T-helper 17 cell (primary cell): ENCODE results near the gene PLA2G4D. TPM values are rescaled to one million over a fixed set of nuclear protein-coding genes. Genes with fewer than 3 reads are reported as not detected.

Source experiments
- ATAC-seq: fragments of 150-1000 bp; cut with Tn5 transposase; 2 replicates; pipeline ENCODE4 v1.10.0; 2021; ENCODE audit warnings: mild to moderate bottlenecking, moderate library complexity
- DNase-seq, 3 donors: peaks; one replicate each; pipeline versions ENCODE4 v3.0.0 to v3.0.0-alpha.2; 2020 to 2021
- H3K9me3 ChIP-seq: one replicate; pipeline ENCODE4 v1.7.0; 2013; ENCODE audit warnings: low read length, mild to moderate bottlenecking; ENCODE audit not compliant: control insufficient read depth, poor library complexity, severe bottlenecking
- H3K27ac Mint-ChIP-seq: one replicate; pipeline ENCODE4 v1.8.0; 2022; ENCODE audit warnings: mild to moderate bottlenecking, moderate library complexity, mixed read lengths
- H3K27me3 Mint-ChIP-seq: one replicate; pipeline ENCODE4 v1.8.0; 2022; ENCODE audit warnings: mixed read lengths
- H3K36me3 Mint-ChIP-seq: one replicate; pipeline ENCODE4 v1.8.0; 2022; ENCODE audit warnings: low read depth, mixed read lengths
- H3K4me1 Mint-ChIP-seq: one replicate; pipeline ENCODE4 v1.8.0; 2022; ENCODE audit warnings: mild to moderate bottlenecking, mixed read lengths
- H3K4me3 Mint-ChIP-seq: one replicate; pipeline ENCODE4 v1.8.0; 2022; ENCODE audit warnings: mild to moderate bottlenecking, moderate library complexity, mixed read lengths
- total RNA-seq, 4 donors: library from RNA in 2 of 4; stranded (reverse) in 2 of 4; gene quantifications; one replicate each; pipeline ENCODE4 v1.2.3 and lab custom pipeline; 2022 to 2026

PLA2G4D gene
- total RNA-seq, 2 donors from 2014 or later, result not detected

GRCh38 chr15:42070279-42070975 lies 23.9 kb downstream of the PLA2G4D start:
- Mint-ChIP-seq H3K27ac (no peak overlapping the region), H3K4me1 (no peaks in the 10 kb centered on the region), H3K4me3 (no peak overlapping the region), H3K27me3 (peaks cover 27% of the 10 kb centered on the region), H3K36me3 (peaks cover 7% of the 10 kb centered on the region)
- ATAC-seq, result no peak
- DNase-seq, result no peak
- H3K9me3 ChIP-seq, result no peaks in the 10 kb centered on the region

- H3K4me1 Mint-ChIP-seq, result peaks cover under 1% of the 10 kb centered on the region
- H3K9me3 ChIP-seq, result no peaks in the 10 kb centered on the region
- no peak overlapping the region for H3K4me3 Mint-ChIP-seq
- H3K27me3 Mint-ChIP-seq, result peaks cover 33% of the 10 kb centered on the region
- no peak overlapping the region for H3K27ac Mint-ChIP-seq
- peaks cover 7% of the 10 kb centered on the region for H3K36me3 Mint-ChIP-seq
- ATAC-seq, result no peak
- DNase-seq, result no peak
Measured at GRCh38 chr15:42069496-42070278, 24.7 kb downstream of the PLA2G4D start.

DNA sequence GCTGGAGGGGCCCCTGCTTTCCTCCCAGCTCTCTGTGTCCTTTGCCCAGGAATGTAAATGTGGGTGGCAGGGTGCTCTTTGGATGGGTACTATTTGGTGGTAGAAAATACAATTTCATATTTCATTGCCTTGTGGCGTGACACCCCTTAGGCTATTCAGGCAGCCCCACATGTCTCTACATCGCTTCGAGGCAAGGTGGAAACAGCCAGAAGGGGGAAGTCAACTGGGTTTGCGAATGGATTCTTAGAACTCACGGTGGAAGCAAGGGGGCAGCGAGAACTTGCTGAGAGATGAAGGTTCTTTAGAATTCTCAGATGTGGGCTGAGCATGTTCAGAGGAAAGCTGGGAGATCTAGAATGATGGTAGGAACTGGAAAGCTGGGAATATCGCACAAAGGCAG lies 25.3 kb downstream of the PLA2G4D start:
- DNase-seq (no peak), ATAC-seq (no peak)
- Mint-ChIP-seq H3K4me3 (no peak overlapping the region), H3K27ac (no peak overlapping the region), H3K27me3 (peaks cover 36% of the 10 kb centered on the region), H3K36me3 (peaks cover 7% of the 10 kb centered on the region), H3K4me1 (peaks cover 3% of the 10 kb centered on the region)
- H3K9me3 ChIP-seq, result no peaks in the 10 kb centered on the region

DNA sequence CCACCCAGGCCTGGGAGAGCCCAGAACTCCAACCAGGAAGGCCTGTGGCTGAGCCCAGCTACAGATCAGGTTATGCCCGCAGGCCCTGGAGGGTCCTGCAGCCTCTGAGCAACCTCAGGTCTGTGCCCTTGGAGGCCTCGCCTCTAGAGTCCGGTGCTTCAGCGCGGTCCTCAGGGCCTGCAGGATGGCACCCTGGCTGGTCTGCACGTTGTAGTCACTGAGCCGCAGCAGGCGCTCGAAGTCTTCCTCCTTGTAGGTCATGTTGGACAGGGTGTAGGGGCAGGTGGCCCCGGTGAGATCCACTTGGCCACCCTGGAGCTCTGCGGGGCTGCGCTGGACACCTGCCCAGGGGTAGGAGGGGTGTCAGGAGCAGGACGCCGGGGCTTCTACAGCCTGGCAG lies 25.8 kb downstream of the PLA2G4D start:
- no peak overlapping the region for H3K4me3 Mint-ChIP-seq
- H3K9me3 ChIP-seq, result no peaks in the 10 kb centered on the region
- no peak overlapping the region for H3K27ac Mint-ChIP-seq
- no peak for ATAC-seq
- H3K27me3 Mint-ChIP-seq, result peaks cover 39% of the 10 kb centered on the region
- H3K4me1 Mint-ChIP-seq, result peaks cover 3% of the 10 kb centered on the region
- no peak for DNase-seq
- peaks cover 7% of the 10 kb centered on the region for H3K36me3 Mint-ChIP-seq

- H3K9me3 ChIP-seq, result no peaks in the 10 kb centered on the region
- Mint-ChIP-seq H3K4me3 (no peak overlapping the region), H3K4me1 (peaks cover 3% of the 10 kb centered on the region), H3K27me3 (peaks cover 52% of the 10 kb centered on the region), H3K36me3 (peaks cover 7% of the 10 kb centered on the region), H3K27ac (no peak overlapping the region)
- DNase-seq (no peak), ATAC-seq (no peak)
Measured at GRCh38 chr15:42066764-42067415, 27.5 kb downstream of the PLA2G4D start.

- no peak overlapping the region for H3K4me3 Mint-ChIP-seq
- peaks cover 7% of the 10 kb centered on the region for H3K36me3 Mint-ChIP-seq
- H3K27me3 Mint-ChIP-seq, result peaks cover 53% of the 10 kb centered on the region
- H3K4me1 Mint-ChIP-seq, result peaks cover 3% of the 10 kb centered on the region
- DNase-seq (no peak), ATAC-seq (no peak)
- no peaks in the 10 kb centered on the region for H3K9me3 ChIP-seq
- H3K27ac Mint-ChIP-seq, result no peak overlapping the region
Measured at GRCh38 chr15:42065468-42065867, 28.9 kb downstream of the PLA2G4D start.

DNA sequence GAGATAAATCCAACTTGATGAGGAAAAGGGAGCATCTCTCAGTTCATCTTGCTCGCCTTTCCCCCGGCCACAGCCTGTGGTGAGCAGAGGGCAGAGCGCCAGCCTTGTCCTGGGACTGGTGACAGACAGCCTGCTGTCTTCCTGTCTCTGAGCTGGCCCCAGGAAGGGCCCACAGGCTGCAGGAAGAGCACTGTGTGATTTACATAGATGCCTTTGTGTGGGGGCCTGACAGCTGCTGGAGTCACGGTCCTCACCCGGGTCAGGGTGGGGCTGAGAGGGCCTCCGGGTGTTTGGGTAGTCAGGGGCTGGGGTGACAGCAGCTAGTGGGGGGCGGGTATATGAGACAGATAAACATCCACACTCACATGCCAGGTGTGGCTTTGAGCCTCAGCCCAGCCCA lies 29.3 kb downstream of the PLA2G4D start:
- ATAC-seq, result no peak
- Mint-ChIP-seq H3K4me1 (peaks cover 5% of the 10 kb centered on the region), H3K4me3 (no peak overlapping the region), H3K27ac (no peak overlapping the region), H3K36me3 (peaks cover 7% of the 10 kb centered on the region), H3K27me3 (peaks cover 53% of the 10 kb centered on the region)
- DNase-seq, result no peak
- H3K9me3 ChIP-seq, result no peaks in the 10 kb centered on the region

DNA sequence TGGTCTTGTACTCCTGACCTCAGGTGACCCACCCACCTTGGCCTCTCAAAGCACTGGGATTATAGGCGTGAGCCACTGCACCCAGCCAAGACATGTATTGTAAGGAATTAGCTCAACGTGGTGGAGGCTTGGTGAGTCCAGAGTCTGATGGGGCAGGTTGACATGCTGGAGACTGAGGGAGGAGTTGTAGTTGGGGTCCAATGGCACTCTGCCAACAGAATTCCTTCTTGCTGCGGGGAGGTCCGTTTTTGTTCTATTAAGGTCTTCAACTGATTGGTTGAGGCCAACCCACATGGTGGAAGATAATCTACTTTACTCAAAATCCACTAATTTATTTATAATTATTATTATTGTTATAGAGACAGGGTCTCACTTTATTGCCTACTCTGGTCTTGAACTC lies 30.1 kb downstream of the PLA2G4D start:
- H3K4me1 Mint-ChIP-seq, result peaks cover 6% of the 10 kb centered on the region
- ATAC-seq (no peak), DNase-seq (no peak)
- H3K4me3 Mint-ChIP-seq, result no peak overlapping the region
- no peaks in the 10 kb centered on the region for H3K9me3 ChIP-seq
- peaks cover 6% of the 10 kb centered on the region for H3K36me3 Mint-ChIP-seq
- peaks cover 53% of the 10 kb centered on the region for H3K27me3 Mint-ChIP-seq
- H3K27ac Mint-ChIP-seq, result no peak overlapping the region

DNA sequence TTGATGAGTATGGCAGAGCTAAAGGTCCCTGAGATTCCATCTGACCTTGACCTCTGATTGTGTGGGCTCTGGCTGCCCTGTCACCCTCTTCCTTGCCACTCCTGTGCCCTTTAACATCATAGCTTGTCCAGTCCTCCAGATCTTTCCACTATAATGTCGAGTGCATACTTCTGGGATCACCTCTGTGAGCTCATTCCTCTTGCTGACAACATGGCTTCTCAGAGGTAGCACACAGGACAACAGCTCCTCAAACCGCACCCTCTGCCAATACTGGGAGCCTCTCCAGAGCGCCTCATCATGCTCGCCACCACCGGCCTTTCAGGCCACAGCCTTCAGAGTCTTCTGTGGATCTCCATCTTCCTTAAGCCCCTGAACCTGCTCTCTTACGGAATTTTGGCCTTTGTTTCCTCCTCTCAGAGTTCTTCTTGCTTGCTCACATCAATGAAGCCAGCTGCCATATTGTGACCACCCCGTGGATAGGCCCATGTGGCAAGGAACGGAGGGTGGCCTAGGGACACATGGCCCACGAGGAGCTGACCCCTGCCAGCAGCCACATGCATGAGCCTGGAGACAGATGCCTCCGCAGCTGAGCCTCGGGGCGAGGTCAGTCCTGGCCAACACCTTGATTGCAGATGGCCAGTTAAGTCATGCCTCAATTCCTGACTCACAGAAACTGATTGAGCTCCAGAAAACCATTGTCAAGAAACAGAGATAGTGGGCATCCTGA lies 31.1 kb downstream of the PLA2G4D start:
- Mint-ChIP-seq H3K27ac (no peak overlapping the region), H3K36me3 (peaks cover 2% of the 10 kb centered on the region), H3K4me3 (no peak overlapping the region), H3K27me3 (peaks cover 47% of the 10 kb centered on the region), H3K4me1 (peaks cover 6% of the 10 kb centered on the region)
- no peak for ATAC-seq
- H3K9me3 ChIP-seq, result no peaks in the 10 kb centered on the region
- DNase-seq, result no peak

GRCh38 chr15:42062284-42062806 lies 32.0 kb downstream of the PLA2G4D start:
- Mint-ChIP-seq H3K27me3 (peaks cover 57% of the 10 kb centered on the region), H3K27ac (peak overlapping the region; percentile 61), H3K4me3 (no peak overlapping the region), H3K4me1 (peaks cover 9% of the 10 kb centered on the region), H3K36me3 (peaks cover 3% of the 10 kb centered on the region)
- no peaks in the 10 kb centered on the region for H3K9me3 ChIP-seq
- DNase-seq (no peak), ATAC-seq (no peak)

- no peak for ATAC-seq
- Mint-ChIP-seq H3K27me3 (peaks cover 60% of the 10 kb centered on the region), H3K4me1 (peaks cover 15% of the 10 kb centered on the region), H3K36me3 (peaks cover 3% of the 10 kb centered on the region), H3K4me3 (no peak overlapping the region), H3K27ac (no peak overlapping the region)
- DNase-seq, result no peak
- no peaks in the 10 kb centered on the region for H3K9me3 ChIP-seq
Measured at GRCh38 chr15:42060797-42061196, 33.6 kb downstream of the PLA2G4D start.

DNA sequence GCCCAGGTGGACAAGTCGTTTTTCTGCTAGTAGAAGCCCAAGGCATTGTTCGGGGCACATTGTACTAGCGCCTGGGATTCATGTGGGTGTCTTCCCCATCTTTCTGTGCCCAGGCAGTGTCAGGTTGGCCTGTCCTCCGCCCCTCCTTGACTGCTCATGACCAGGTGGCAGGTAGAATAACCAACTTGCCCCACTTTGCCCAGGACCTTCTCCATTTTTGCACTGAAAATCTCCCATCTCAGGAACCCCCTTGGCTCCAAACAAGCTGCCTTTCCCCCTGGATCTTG lies 33.9 kb downstream of the PLA2G4D start:
- no peak for ATAC-seq
- peaks cover 15% of the 10 kb centered on the region for H3K4me1 Mint-ChIP-seq
- no peak for DNase-seq
- H3K9me3 ChIP-seq, result no peaks in the 10 kb centered on the region
- no peak overlapping the region for H3K27ac Mint-ChIP-seq
- peaks cover 3% of the 10 kb centered on the region for H3K36me3 Mint-ChIP-seq
- no peak overlapping the region for H3K4me3 Mint-ChIP-seq
- peaks cover 59% of the 10 kb centered on the region for H3K27me3 Mint-ChIP-seq
